KMS-11 (cell line): ENCODE data around the gene ISM2.

Experiments
- H2AFZ ChIP-seq: fragments of 200-600 bp; sonication (generic); 2 replicates; pipeline ENCODE4 v1.6.1; 2016; ENCODE audit warnings: antibody characterized with exemption, mixed run types, low read depth
- H3K27ac ChIP-seq: fragments of 200-600 bp; sonication (generic); 2 replicates; pipeline ENCODE4 v1.6.1; 2016; ENCODE audit warnings: mild to moderate bottlenecking, mixed run types
- H3K27me3 ChIP-seq: fragments of 200-600 bp; sonication (generic); 2 replicates; pipeline ENCODE4 v1.6.1; 2017; ENCODE audit warnings: mild to moderate bottlenecking, low read depth, mixed run types, moderate library complexity; ENCODE audit not compliant: insufficient read depth
- H3K36me3 ChIP-seq: fragments of 200-600 bp; sonication (generic); 2 replicates; pipeline ENCODE4 v1.6.1; 2017; ENCODE audit warnings: mild to moderate bottlenecking, mixed run types; ENCODE audit not compliant: insufficient read depth
- H3K4me1 ChIP-seq: fragments of 200-600 bp; sonication (generic); 2 replicates; pipeline ENCODE4 v1.6.1; 2016; ENCODE audit warnings: mild to moderate bottlenecking, low read depth, mixed run types; ENCODE audit not compliant: poor library complexity, severe bottlenecking
- H3K4me2 ChIP-seq: fragments of 200-600 bp; sonication (generic); 2 replicates; pipeline ENCODE4 v1.7.0; 2016; ENCODE audit warnings: mild to moderate bottlenecking, mixed run types
- H3K4me3 ChIP-seq: fragments of 200-600 bp; sonication (generic); IDR thresholded peaks from 2 replicates; pipeline ENCODE4 v1.6.1; 2017; ENCODE audit warnings: low read depth, low read length, mixed read lengths; ENCODE audit not compliant: insufficient read depth
- H3K79me2 ChIP-seq: fragments of 200-600 bp; sonication (generic); 2 replicates; pipeline ENCODE4 v1.6.1; 2016; ENCODE audit warnings: low read depth, mixed run types; ENCODE audit not compliant: insufficient read depth
- H3K9ac ChIP-seq: fragments of 200-600 bp; sonication (generic); 2 replicates; pipeline ENCODE4 v1.6.1; 2016; ENCODE audit warnings: mild to moderate bottlenecking, mixed run types
- H4K20me1 ChIP-seq: fragments of 200-600 bp; sonication (generic); 2 replicates; pipeline ENCODE4 v1.6.1; 2016; ENCODE audit warnings: mild to moderate bottlenecking, mixed run types; ENCODE audit not compliant: insufficient read depth
- CTCF ChIP-seq: fragments of 200-600 bp; sonication (generic); conservative IDR thresholded peaks from 2 replicates; pipeline ENCODE4 v1.6.1; 2017; ENCODE audit warnings: low read depth, mild to moderate bottlenecking, antibody characterized with exemption, low read length, moderate library complexity, mixed read lengths

The ISM2 gene

GRCh38 chr14:77474479-77475177 is 24.0 kb downstream of the ISM2 start:
- no peaks in the 10 kb centered on the region for H3K27me3 ChIP-seq
- no peak overlapping the region for H3K4me2 ChIP-seq
- no peak overlapping the region for H3K9ac ChIP-seq
- H3K4me3 ChIP-seq = no peak overlapping the region
- no peaks in the 10 kb centered on the region for H3K79me2 ChIP-seq
- H4K20me1 ChIP-seq = no peaks in the 10 kb centered on the region
- H2AFZ ChIP-seq = no peak overlapping the region
- H3K4me1 ChIP-seq = no peaks in the 10 kb centered on the region
- TF ChIP-seq CTCF = no peak
- H3K36me3 ChIP-seq = no peaks in the 10 kb centered on the region
- H3K27ac ChIP-seq = no peak overlapping the region

- H2AFZ ChIP-seq = no peak overlapping the region
- no peak overlapping the region for H3K27ac ChIP-seq
- H3K27me3 ChIP-seq = no peaks in the 10 kb centered on the region
- TF ChIP-seq CTCF = no peak
- no peaks in the 10 kb centered on the region for H4K20me1 ChIP-seq
- H3K4me2 ChIP-seq = no peak overlapping the region
- no peak overlapping the region for H3K9ac ChIP-seq
- no peak overlapping the region for H3K4me3 ChIP-seq
- H3K79me2 ChIP-seq = no peaks in the 10 kb centered on the region
- no peaks in the 10 kb centered on the region for H3K36me3 ChIP-seq
- H3K4me1 ChIP-seq = no peaks in the 10 kb centered on the region
Observed at GRCh38 chr14:77473921-77474320, 24.7 kb downstream of the ISM2 start.

DNA sequence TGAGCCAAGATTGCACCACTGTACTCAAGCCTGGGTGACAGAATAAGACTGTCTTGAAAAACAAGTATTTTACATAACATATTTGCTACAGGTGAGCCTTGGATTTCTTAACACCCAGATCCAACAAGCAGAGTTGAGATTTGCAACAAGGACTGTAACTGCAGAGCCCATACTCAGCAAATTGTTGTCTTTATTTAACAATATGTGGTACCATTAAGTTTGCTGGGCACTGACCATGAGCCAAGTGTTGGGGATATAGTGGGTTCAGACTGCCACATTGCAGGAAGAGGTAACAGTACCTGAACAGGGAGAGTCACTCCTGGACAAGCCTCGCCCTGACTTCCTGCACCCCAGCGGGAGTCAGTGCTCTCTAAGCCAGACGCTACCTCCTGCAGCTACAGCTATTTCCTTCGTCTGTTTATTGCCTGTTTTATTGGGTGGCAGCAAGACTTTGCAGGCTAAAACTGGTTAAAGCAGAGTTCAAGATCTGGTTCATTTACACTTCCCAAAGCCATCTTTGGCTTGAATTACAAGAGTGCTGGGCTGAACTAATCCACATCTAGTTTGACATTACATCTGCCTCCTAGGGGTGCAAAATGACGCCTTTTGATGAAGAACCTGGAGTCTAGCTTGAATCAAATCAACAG is 28.3 kb downstream of the ISM2 start:
- Histone ChIP-seq H3K4me1 (no peaks in the 10 kb centered on the region), H3K4me2 (no peak overlapping the region), H3K9ac (no peak overlapping the region), H3K27me3 (no peaks in the 10 kb centered on the region), H3K79me2 (no peaks in the 10 kb centered on the region), H3K27ac (no peak overlapping the region), H3K4me3 (no peak overlapping the region), H3K36me3 (no peaks in the 10 kb centered on the region), H4K20me1 (no peaks in the 10 kb centered on the region), H2AFZ (no peak overlapping the region)
- no peak for TF ChIP-seq CTCF

- TF ChIP-seq CTCF = no peak
- H3K27me3 ChIP-seq = no peaks in the 10 kb centered on the region
- H3K9ac ChIP-seq = no peak overlapping the region
- no peak overlapping the region for H3K27ac ChIP-seq
- H3K4me1 ChIP-seq = no peaks in the 10 kb centered on the region
- no peak overlapping the region for H3K4me3 ChIP-seq
- H3K79me2 ChIP-seq = no peaks in the 10 kb centered on the region
- no peaks in the 10 kb centered on the region for H4K20me1 ChIP-seq
- H3K36me3 ChIP-seq = no peaks in the 10 kb centered on the region
- no peak overlapping the region for H3K4me2 ChIP-seq
- H2AFZ ChIP-seq = no peak overlapping the region
Observed at GRCh38 chr14:77469539-77469938, 29.1 kb downstream of the ISM2 start.
